Stimulated activated CD8-positive, alpha-beta memory T cell treated with anti-CD3 and anti-CD28 coated beads, Interleukin-4, amount 100 ng/mL, for 48 hours (primary cell): Measurements from ENCODE around the gene DOCK4.
"Not testable (repeated sequence)": the region's sequence is repeated elsewhere in the genome, so short reads cannot be mapped to it uniquely, and the experiment has no call there.

Experiments
- DNase-seq: peaks from one replicate; pipeline ENCODE4 v3.0.0-alpha.2; 2020

Gene DOCK4

GRCh38 chr7:112129655-112130323 lies 76.4 kb downstream of the DOCK4 start:
- no peak for DNase-seq

GRCh38 chr7:112128461-112129425 lies 77.5 kb downstream of the DOCK4 start:
- not testable (repeated sequence) for DNase-seq

- not testable (repeated sequence) for DNase-seq
These were observed 78.2 kb downstream of the DOCK4 start for GRCh38 chr7:112128041-112128440.

- no peak for DNase-seq
These were observed 80.9 kb downstream of the DOCK4 start for GRCh38 chr7:112125250-112125649.

GRCh38 chr7:112124061-112124766 lies 82.0 kb downstream of the DOCK4 start:
- no peak for DNase-seq

DNA sequence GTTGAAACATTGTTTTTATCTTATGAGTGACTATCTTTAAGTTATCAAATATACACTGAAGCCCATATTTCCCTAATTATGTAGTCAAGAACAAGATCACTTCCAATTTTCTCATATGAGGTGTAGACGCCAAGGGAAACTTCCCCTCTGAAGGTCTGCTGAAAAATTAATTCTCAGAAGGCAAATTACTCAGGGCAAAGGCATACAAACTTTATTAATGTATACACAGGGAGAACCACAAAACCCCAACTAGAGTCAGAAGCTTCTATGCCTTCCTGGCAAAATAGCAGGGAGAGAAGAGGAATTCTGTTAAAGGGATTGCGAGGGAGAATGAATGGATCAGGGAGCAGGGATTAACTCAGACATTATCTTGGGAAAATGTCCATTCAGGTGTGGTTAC lies 83.4 kb downstream of the DOCK4 start:
- no peak for DNase-seq

DNA sequence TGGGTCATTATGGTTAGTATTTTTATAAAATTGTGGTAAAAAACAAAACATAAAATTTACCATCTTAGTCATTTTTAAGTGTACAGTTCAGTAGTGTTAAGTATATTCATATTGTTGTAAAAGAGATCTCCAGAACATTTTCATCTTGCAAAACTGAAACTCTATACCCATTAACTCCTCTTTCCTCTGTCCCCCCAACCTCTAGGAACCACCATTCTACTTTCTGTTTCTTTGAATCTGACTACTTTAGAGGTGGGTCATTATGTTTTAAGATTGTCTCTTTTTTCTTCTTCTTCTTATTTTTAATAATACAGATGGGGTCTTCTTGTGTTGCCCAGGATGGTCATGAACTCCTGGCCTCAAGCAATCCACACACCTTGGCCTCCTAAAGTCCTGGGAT lies 84.1 kb downstream of the DOCK4 start:
- no peak for DNase-seq

- no peak for DNase-seq
These were observed 84.9 kb downstream of the DOCK4 start for GRCh38 chr7:112121318-112121717.

- no peak for DNase-seq
These were observed 85.4 kb downstream of the DOCK4 start for GRCh38 chr7:112120696-112121217.

GRCh38 chr7:112118581-112119566 lies 87.3 kb downstream of the DOCK4 start:
- no peak for DNase-seq

DNA sequence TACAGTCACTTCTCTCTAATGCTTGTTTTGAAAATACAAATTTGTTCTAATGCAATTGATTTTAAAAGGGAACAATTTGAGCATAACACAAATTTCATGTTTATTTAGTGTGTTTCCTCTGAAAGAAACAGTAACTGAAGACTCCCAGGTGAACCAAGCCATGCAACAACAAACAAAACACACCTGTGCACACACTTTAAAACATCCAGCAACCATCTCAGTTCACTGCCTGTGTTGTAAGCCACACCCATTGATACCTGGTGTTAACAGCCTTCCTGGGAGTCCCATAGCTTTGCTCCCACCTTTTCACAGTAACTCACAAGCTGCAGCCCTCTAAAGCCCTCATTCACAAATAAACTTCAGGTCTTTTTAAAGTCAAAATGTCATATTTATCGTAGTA lies 89.3 kb downstream of the DOCK4 start:
- DNase-seq = no peak

DNA sequence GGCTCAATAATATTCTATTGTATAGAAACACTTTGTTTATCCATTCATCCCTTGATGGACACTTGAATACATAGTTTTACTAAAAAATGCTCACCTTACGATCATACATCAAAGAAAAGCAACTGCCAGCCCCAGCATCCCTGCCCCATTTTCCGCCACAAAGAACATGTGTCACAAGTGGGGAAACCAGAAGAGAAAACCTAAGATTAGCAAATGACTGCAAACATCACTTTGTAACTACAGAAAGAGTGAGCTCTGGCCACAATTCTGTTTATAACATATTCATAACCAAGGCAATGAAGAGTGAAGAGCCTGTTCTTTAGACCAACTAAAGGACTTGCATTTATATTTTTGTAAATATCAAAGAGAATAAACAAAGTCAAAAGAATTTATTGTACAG lies 89.8 kb downstream of the DOCK4 start:
- no peak for DNase-seq

GRCh38 chr7:112115880-112116279 lies 90.3 kb downstream of the DOCK4 start:
- no peak for DNase-seq

DNA sequence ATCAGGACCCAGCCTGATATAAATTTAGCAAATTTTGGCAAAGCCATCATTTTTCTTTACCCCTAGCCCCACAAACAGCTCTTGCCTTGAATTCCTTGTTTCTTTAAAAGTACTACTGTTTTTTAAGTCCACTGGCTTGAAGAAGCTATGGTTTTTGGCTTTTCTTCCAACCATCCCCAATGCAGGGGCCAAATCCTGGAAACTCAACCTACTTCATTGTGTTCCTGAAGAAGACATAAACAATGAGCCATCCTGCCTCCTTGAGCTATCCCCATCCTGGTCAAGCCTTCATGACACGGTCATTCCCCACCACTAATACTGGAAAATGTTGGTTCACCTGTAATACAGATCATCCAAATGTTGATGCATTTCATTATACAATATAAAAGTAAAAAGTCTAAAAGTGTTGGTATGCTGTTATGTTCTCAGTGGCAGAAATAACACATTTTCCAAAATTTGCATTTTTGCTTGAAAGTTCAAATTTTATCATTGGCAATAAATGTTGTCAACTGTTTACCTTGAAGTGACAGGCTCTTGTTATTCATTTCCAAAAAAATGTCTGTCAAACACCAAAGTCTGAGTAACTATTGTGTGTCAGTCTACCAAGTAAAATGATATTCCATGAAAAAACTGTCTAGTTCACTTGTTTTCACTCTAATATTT lies 92.2 kb downstream of the DOCK4 start:
- no peak for DNase-seq

DNA sequence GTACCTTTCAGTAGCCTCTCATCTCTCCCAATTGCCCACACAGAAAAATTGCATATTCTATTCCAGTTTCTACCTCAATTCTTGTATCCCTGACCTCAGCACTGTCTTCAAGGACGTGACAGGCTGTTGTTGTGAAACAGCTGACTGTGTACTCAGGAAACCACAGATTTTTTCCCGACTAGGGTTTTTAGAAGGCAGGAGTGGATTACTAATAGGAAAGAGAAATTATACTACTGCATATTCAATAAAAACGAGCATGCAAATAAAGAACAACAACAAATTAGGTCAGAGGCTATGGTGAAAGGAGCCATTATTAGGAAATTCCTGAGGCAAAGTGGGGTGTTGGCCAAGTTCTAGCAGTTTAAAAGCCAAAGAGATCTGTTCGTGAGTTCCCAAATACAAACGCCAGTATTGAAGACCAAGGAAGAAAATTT lies 93.4 kb downstream of the DOCK4 start:
- no peak for DNase-seq

DNA sequence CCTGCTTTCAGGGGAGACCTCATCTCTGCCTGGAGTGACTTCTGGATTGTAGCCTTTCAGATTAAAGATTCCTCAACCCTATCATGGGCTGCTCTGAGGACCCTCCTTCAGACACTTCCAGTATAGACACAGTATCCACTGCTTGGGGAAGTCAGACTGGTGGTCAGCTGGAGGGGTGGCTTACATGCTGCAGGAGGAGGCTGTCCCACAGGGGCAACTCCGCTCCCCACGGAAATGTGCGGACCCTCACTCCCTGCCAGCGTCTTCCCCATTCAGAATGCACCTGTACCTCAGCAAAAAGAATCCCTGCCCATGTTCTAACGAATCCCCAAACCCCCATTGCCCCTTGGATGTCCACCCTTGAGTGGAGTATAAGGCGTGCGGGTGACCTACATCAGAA lies 95.5 kb downstream of the DOCK4 start:
- no peak for DNase-seq

- no peak for DNase-seq
These were observed 96.0 kb downstream of the DOCK4 start for GRCh38 chr7:112110175-112110574.

GRCh38 chr7:112108981-112109380 lies 97.2 kb downstream of the DOCK4 start:
- DNase-seq = no peak

DNA sequence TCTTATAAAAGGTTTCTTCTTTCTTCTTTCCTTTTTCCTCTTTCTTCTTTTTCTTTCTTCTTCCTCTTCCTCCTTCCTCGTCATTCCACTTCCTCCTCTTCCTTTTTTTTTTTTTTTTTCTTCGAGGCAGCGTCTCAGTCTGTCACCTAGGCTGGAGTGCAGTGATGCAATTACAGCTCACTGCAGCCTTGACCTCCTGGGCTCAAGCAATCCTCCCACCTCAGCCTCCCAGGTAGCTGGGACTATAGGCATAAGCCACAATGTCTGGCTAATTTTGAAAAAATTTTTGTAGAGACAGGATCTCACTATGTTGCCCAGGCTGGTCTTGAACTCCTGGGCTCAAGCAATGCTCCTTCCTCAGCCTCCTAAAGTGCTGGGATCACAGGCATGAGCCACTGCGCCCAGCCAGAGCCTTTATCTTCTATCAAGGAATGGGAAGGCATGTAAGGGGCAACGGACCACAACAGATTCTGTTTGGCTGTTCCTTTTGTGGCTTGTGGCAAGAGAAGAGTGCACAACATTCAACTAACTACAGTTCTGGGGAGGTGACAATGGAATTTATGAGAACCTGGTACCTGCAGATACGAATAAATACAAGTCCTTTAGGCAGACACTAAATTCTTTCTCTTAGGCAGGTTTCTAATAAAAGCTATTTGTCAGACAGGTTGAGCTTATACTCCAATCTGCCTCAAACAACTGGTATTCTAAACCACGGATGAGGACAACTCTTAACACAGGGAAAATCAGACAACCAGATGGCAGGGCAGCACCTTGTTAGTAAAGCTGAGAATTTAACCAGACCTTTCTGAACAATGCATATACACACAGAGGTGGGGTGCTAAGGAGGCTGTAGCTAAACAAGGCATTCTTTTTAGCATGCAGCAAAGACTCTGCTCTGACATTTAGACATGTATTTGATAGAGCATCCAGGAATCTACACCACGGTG lies 100.3 kb downstream of the DOCK4 start:
- no peak for DNase-seq

DNA sequence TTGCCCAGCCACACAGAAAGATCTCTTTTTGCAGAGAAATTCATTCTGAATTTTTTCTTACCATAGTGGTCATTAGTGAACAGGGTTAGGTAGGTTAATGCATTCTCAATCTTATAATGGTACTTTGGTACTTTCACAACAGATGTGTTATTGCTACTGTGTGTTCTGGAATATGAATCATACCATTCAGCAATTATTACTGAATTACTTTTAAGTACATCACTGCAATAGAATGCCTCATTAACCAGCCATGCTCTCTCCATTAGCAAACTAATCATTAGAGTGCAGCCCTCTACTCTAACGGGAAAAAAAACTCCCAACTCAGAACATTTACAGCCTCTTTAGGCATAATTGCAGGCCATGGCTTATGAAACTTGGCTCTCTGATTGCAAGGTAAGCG lies 102.1 kb downstream of the DOCK4 start:
- DNase-seq = no peak
